GM18505 (cell line): ENCODE data around the gene TNRC6B.
"Not testable (repeated sequence)": the region's sequence is repeated elsewhere in the genome, so short reads cannot be mapped to it uniquely, and the experiment has no call there.

Experiments
- ATAC-seq: cut with Tn5 transposase; IDR thresholded peaks from one replicate; pipeline ENCODE4 v1.9.1; 2021; ENCODE audit not compliant: unreplicated experiment
- POLR2A ChIP-seq: IDR thresholded peaks from 4 replicates; pipeline ENCODE4 v1.6.1; 2011; ENCODE audit warnings: borderline replicate concordance; ENCODE audit not compliant: insufficient read depth, insufficient read length; ENCODE audit errors: extremely low read depth

TNRC6B gene

DNA sequence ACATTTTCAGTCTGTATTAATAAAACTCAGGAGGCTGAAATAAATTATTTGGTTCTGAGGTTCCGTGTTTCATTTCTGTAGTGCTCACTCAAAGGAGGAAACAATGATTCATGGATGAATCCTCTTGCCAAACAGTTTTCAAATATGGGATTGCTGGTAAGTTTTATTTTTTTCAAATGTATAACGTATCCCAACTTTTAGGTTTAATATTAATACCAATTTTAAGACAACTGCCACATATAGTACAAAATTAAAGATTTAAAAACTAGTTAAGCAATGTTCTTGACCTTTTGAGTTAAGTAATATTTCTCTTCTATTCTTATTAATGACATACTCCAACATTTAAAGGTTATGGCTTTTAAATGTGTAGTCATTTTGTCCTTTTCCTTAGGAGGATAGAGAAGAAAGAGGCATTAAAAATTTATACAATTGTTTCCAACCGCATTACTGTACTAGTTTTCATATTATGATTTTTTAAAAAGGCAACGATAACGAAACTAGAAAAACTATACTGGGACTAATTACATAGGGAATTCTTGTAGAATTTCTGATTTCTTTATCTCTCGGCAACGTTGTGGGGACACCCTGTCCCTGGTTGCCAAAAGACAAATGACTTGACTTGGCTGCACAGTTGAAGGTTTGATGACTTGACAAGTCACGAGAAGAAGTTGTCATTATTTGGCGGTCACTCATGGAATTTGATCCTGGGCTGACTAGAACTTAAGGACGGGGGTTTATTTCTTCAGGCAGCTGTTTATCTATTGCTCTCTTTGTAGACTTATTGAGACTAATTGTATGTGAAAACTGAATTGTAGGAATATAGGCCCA lies 99.5 kb downstream of the TNRC6B start:
- no peak for TF ChIP-seq POLR2A
- ATAC-seq: no peak

DNA sequence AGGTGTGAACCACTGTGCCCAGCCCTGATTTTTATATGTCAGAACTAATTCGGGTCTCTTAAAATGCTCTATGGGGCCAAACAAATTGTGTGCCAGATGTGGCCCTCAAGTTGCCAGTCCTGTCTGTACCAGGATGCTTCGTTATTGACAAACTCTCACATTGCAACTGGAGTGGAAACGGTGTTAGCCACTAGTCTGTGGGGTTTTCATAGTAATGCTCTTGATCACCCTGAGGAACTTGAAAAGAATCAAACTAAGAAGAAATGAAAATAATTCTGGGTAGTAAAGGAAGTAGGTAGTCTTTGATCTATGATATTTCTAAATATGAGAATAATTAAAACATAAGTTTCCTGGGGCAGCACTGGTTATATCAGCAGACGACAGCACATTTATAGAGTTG lies 101.3 kb downstream of the TNRC6B start:
- ATAC-seq: no peak
- TF ChIP-seq POLR2A: no peak

DNA sequence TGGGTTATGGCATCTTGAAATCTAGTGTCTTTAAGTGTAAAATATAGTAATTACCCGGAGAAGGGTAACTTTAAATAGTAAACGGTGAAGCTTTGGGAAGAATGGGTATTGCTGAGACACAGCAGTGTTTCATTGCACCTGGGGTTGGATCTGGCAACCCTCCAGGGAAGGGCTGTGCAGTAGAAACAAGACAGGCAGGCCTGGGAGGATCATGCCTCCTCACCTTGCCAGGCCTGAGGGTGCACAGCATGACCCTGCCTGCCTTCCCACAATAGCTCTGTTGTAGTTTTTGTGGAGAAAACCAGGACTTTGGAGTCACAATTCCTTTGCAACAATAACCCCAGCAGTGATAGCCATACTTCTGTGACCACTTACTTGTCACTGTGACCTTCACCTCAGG lies 104.0 kb downstream of the TNRC6B start:
- TF ChIP-seq POLR2A: no peak
- ATAC-seq: no peak

DNA sequence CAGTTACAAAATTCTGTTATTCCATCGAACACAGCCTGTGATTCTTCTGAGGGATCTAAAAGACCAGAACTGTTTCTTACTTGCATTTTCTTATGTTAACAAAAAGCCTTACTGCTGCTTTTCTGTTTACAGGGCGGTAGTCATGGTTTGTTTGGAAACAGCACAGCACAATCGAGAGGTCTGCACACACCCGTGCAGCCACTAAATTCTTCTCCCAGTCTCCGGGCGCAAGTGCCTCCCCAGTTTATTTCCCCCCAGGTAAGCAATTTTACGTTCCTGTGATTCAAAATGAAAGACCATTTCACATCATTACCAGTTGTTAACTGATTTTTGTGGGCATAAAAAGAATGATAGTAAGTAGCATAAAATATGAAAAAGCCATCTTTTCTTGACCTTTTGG lies 107.8 kb downstream of the TNRC6B start:
- no peak for ATAC-seq
- no peak for TF ChIP-seq POLR2A

DNA sequence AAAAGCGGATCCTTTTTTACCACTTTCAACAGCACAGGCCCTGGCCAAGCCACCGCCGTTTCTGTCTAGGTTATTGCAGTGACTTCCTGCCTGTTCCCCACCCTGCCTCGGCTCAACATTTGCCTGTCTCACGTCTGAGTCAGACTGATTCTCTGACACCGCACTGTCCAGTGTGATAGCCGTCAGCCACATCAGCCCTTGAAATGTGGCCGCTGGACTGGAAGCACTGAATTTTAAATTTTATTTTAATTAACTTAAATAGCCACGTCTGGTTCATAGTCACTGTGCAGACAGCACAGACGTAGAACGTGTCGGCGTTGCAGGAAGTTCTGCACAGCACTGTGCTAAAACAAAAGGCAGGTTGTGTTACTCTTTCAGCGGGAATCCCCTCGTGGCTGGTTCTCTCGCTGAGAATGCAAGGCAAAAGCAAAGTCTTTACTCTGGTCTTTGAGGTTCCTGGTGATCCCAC lies 112.3 kb downstream of the TNRC6B start:
- TF ChIP-seq POLR2A: no peak
- peak; percentile 53 for ATAC-seq

DNA sequence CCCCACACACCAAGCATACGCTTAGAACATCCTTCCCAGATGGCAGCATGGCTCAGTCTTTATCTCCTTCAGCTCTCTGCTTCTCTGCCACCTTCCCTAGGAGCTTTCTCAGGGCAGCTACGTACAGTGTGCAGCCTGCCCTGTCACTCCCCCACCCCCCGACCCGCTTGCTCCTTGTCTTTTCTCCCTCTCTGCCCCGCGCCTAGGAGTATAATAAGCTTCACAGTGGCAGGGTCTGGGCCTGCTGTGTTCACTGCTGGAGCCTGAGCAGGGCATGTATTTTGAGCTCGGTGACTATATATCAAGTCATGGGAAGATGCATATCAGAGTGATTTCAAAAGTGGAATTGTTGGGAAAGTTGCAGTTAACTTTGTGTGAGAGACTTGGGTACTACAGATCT lies 112.8 kb downstream of the TNRC6B start:
- ATAC-seq: no peak
- no peak for TF ChIP-seq POLR2A

DNA sequence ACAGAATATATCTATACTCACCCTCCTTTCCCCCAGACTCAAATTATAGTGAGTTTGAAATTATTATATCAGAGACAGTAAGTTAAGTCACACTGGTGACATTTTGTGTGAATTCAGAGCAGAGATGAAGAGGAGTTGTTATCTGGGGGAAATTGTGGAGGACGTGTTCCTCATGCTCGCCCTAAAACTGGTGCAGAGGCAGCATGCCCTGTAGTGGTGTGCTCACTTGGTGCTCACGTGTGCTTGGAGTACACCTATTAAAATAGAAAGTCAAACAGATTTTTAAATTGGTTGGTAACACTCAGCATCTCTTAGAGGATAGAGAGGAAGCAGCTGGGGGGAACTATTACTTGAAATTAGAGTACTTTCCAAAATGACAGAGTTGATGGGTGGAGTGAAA lies 117.0 kb downstream of the TNRC6B start:
- TF ChIP-seq POLR2A: no peak

DNA sequence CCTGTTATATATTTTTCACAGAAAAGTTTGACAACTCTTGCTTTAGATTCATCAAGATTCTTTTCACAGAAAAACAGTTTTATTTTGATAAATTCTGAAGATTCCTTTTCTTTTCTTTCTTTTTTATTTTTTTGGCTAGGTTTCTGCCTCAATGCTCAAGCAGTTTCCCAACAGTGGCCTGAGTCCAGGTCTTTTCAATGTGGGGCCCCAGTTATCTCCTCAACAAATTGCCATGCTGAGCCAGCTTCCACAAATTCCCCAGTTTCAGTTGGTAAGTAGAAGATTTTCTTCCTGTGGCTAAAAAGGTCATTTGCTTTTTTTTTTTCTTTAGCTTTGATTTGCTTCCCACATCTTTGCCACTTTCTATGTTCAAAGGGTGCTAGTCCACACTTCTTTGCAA lies 122.6 kb downstream of the TNRC6B start:
- no peak for TF ChIP-seq POLR2A
- ATAC-seq: no peak

More for the DNA sequence above, 117.0 kb downstream of the TNRC6B start:
- no peak for ATAC-seq

DNA sequence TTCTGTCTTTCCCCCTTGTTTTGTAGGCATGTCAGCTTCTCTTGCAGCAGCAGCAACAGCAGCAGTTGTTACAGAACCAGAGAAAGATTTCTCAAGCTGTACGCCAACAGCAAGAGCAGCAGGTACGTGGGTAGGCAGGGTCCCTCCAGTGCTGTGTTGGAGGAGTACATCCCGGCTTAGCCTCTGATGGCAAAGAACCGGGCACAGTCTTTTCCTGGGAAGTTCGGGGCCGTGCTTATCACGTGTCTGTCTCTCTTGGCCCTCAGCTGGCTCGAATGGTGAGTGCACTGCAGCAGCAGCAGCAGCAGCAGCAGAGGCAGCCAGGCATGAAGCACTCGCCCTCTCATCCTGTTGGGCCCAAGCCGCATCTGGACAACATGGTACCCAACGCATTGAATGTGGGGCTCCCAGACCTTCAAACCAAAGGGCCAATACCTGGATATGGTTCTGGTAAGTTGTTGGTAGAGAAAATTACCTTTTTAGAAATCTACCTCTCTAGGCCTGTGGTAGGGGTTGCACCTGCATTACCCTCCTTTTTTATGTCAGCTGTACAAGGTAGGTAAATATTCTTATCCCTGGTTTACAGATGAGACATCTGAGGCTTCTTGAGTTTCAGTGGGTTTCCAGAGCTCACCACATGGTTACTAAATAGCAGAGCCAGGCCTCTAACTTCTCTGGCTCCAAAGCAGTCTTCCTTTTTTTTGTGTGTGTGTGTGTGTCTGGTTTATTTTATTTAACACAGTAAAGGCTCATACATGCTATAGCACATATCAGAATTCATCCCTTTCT lies 123.4 kb downstream of the TNRC6B start:
- TF ChIP-seq POLR2A: no peak
- ATAC-seq: no peak

DNA sequence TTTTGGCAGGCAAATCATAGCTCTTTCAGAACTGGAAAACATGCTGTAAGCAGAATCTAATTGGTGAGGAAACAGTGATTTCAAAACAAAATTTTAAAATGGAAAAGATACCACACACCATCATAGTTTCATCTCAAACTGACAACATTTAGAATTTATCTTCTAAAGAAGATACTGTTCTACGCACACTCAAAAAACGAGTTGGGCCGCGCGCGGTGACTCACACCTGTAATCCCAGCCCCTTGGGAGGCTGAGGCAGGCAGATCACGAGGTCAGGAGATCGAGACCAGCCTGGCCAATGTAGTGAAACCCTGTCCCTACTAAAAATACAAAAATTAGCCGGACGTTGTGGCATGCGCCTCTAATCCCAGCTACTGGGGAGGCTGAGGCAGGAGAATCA lies 124.4 kb downstream of the TNRC6B start:
- no peak for ATAC-seq

DNA sequence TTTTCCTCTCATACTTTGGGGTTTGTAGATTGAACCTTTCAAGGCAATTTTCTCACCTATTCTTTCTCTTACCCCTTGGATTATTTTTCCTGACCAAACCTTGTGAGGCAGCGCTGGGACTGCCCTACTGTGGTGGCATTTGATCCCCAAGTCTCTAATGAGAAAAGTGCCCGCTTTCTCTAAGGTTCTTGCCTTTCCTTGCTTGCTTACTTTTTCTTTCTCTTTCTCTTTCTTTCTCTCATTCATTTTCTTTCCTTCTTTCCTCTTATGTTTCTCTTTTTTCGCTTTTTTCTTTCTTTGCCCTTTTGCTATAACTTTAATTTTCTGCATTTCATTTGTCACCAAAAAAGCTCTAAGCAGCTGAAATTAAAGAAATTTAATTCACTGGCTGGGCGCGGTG lies 127.9 kb downstream of the TNRC6B start:
- TF ChIP-seq POLR2A: no peak
- ATAC-seq: no peak

More for the DNA sequence above, 124.4 kb downstream of the TNRC6B start:
- no peak for TF ChIP-seq POLR2A

DNA sequence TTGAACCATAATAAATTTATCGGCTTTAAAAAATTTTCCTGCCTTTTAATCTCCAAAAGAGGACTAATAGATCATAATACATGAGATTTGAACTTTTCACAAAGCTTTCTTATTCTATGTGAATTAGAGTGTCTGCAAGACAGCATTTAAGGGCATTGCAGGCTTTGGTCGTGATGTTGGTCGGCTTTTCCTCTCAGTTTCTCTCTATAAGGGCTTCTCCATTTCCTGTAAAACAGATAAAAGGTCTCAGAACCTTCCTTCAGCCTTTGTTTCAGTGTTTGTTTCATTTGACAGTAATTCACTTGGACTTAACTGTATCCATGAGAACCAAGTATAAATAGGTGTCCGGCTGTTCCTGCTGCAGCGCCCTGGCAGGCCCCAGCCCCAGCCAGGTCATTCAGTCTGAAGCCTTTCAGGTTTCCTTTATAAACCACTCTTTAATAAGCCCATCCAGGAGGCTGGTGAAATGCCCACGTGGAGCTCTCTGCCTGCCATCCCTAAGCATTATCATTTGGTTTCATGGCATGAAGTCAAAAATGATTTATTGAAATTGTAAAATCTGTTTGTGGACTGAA lies 131.4 kb downstream of the TNRC6B start:
- TF ChIP-seq POLR2A: no peak
- ATAC-seq: no peak

DNA sequence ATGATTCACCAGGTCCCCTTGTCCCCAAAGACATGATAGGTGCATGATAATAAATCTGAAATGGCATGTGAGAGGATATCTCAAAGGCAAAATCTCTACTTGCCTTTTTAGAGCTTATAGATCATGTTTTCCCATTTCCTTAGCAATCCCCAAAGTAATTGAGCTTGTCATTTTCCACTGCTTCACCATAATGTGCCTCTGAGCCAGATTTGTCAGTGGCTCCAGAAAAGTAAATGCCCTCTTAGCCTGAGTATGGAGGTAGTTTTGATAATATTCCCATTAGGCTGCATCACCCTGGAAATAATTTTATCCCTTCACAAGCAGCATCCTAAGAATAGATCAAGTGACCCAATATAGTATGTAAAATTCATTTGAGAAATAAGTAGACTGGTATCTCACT lies 131.9 kb downstream of the TNRC6B start:
- TF ChIP-seq POLR2A: no peak
- no peak for ATAC-seq

DNA sequence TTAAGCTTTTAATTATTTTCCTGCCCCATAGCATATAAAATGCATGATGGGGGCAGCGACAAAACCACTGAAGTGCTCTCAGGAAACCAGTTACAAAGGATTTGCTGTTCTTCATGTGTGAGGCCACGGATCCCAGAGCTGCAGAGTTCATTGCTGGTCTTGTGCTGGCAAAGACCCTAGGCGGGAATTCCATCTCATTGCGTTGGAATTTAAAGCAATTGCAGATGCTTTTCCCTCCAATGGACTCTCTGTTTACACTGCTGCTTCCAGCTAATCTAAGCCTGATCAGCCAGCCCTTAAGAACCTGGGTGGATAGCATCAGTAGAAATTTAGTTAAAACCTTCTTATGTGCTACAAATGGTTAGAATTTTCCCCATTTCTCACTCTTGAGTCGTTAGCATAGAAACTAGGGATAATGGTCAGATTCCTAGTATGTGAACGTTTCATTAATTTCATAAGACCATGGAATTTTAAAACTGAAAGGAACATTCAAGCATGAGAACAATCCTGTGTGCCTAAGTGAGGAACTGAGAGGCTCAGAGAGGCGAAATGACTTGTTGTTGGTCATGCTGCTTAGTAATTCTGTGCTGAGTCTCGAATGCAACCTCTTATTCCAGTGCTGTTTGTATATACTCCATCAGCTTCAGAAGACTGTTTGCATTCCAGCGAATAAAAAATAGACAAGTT lies 132.5 kb downstream of the TNRC6B start:
- TF ChIP-seq POLR2A: no peak

DNA sequence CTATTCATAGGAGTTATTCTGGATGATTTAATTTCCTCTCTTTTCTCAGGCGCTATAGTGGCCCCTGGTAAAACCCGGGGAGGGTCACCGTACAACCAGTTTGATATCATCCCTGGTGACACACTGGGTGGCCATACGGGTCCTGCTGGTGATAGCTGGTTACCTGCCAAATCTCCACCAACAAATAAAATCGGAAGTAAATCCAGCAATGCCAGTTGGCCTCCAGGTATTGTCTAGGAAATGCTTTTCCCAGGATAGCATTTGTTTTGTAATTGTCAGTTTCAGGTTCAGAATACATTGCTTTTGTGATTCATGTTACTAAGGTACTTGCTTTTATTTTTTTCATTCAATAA lies 133.0 kb downstream of the TNRC6B start:
- no peak for TF ChIP-seq POLR2A
- ATAC-seq: no peak

More for the DNA sequence above, 132.5 kb downstream of the TNRC6B start:
- no peak for ATAC-seq

DNA sequence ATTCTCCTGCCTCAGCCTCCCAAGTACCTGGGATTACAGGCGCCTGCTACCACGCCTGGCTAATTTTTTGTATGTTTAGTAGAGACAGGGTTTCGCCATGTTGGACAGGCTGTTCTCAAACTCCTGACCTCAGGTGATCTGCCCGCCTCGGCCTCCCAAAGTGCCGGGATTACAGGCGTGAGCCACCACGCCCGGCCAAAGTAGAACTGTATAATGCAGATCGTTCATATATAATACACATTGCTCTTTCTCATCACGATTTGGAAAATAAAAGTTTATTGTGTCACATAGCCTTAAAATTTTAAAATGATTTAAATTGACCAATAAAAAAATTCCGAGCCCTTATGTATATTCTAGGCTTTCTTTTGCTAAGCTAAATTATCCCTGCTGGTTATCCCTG lies 133.9 kb downstream of the TNRC6B start:
- ATAC-seq: not testable (repeated sequence)
